AG04449 (cell line): ENCODE results near the gene XPO1.

Experiments
- CTCF ChIA-PET: fragments of 350-600 bp; formaldehyde crosslinking; extraction: SDS; loops from one replicate; lab custom pipeline; 2021; ENCODE audit warnings: antibody characterized with exemption; lab: Yijun Ruan, JAX
- POLR2A ChIA-PET: fragments of 400-600, 350-600 bp; formaldehyde crosslinking; extraction: SDS; loops from one replicate; lab custom pipeline; 2020; ENCODE audit warnings: antibody characterized with exemption, inconsistent platforms; lab: Yijun Ruan, JAX
- DNase-seq: peaks from one replicate; pipeline ENCODE4 v3.0.0-alpha.2; 2010; ENCODE audit warnings: low read depth, low spot score
- H3K4me3 ChIP-seq: 2 replicates; pipeline ENCODE4 v1.5.1; 2011; ENCODE audit warnings: low read depth, mild to moderate bottlenecking, control low read depth, low read length
- CTCF ChIP-seq: IDR thresholded peaks from one replicate; pipeline ENCODE4 v1.5.1; 2011; ENCODE audit warnings: mild to moderate bottlenecking, moderate library complexity, low read length, control low read depth, inconsistent platforms; ENCODE audit not compliant: insufficient read depth; ENCODE audit errors: missing control alignments

Gene XPO1

GRCh38 chr2:61529944-61530735 lies 8.0 kb downstream of the XPO1 start:
- no peak for TF ChIP-seq CTCF
- ChIA-PET POLR2A (interaction anchor here (0.6 to 1.9 kb wide), 2 partner anchors 8 to 262 kb away, joined by 4 read pairs; partner anchors contain the start of gene XPO1), CTCF (no interaction called here)
- no peak for DNase-seq
- H3K4me3 ChIP-seq, result no peak overlapping the region

- POLR2A ChIA-PET, result no interaction called here
- H3K4me3 ChIP-seq, result no peak overlapping the region
- DNase-seq, result no peak
- TF ChIP-seq CTCF, result no peak
- CTCF ChIA-PET, result no interaction called here
These were observed 17.9 kb downstream of the XPO1 start for GRCh38 chr2:61520261-61520660.

GRCh38 chr2:61512768-61513398 lies 25.3 kb downstream of the XPO1 start:
- no peak for TF ChIP-seq CTCF
- ChIA-PET CTCF (no interaction called here), POLR2A (no interaction called here)
- no peak for DNase-seq
- H3K4me3 ChIP-seq, result no peak overlapping the region

GRCh38 chr2:61510674-61511671 lies 27.2 kb downstream of the XPO1 start:
- POLR2A ChIA-PET, result interaction anchor here (0.6 kb wide), 1 partner anchor 26 kb away, joined by 3 read pairs; no protein-coding TSS in a partner anchor
- no peak for DNase-seq
- H3K4me3 ChIP-seq, result no peak overlapping the region
- CTCF ChIA-PET, result no interaction called here
- no peak for TF ChIP-seq CTCF

GRCh38 chr2:61504949-61505348 lies 33.2 kb downstream of the XPO1 start:
- TF ChIP-seq CTCF, result no peak
- ChIA-PET CTCF (no interaction called here), POLR2A (no interaction called here)
- DNase-seq, result no peak
- H3K4me3 ChIP-seq, result no peak overlapping the region
